CD4-positive, alpha-beta T cell treated with Interleukin-17A for 4 hours (primary cell): ENCODE measurements around the gene USP16.

Experiments
- DNase-seq: peaks from one replicate; pipeline ENCODE4 v3.0.0-alpha.2; 2020; ENCODE audit warnings: mixed read lengths

The USP16 gene

GRCh38 chr21:29084372-29084771 lies 59.9 kb downstream of the USP16 start:
- DNase-seq, result no peak

- no peak for DNase-seq
Measured at GRCh38 chr21:29085106-29085752, 60.8 kb downstream of the USP16 start.

- no peak for DNase-seq
Measured at GRCh38 chr21:29091033-29091432, 66.6 kb downstream of the USP16 start.

DNA sequence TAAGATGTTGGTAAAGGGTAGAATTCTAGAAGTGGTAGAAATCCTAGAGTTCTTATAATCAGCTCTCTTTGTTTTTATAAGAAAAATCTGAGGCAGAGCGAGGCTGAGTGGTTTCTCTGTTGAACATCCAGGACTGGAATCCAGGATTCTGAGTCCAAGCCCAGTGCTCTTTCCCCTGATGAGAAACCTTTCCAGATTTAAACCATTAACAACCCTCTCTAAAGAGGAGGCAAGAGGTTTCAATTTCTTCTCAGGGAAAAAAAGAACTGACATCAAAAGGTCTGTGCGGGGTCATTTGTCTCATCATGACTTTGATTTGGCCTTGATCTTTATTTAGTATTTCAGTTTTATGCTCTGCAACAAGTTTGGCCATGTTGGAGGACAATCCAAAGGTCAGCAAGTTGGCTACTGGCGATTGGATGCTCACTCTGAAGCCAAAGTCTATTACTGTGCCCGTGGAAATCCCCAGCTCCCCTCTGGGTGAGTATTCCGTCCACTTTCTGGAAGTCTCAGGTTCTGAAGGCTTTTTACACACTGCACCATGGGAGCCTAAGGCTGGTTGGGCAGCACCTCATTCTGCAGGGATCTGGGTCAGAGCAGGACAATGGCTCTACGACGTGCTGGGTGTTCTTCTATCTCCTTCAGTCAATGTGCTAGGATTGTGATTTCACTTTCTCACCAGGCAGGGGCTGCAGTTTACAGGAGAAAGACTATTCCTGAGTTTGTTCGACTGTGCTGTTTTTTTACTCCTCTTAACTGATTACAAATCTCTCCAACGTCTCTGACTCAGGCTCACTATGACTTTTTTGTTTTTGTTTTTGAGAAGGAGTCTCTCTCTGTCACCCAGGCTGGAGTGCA lies 67.9 kb downstream of the USP16 start:
- DNase-seq, result no peak

DNA sequence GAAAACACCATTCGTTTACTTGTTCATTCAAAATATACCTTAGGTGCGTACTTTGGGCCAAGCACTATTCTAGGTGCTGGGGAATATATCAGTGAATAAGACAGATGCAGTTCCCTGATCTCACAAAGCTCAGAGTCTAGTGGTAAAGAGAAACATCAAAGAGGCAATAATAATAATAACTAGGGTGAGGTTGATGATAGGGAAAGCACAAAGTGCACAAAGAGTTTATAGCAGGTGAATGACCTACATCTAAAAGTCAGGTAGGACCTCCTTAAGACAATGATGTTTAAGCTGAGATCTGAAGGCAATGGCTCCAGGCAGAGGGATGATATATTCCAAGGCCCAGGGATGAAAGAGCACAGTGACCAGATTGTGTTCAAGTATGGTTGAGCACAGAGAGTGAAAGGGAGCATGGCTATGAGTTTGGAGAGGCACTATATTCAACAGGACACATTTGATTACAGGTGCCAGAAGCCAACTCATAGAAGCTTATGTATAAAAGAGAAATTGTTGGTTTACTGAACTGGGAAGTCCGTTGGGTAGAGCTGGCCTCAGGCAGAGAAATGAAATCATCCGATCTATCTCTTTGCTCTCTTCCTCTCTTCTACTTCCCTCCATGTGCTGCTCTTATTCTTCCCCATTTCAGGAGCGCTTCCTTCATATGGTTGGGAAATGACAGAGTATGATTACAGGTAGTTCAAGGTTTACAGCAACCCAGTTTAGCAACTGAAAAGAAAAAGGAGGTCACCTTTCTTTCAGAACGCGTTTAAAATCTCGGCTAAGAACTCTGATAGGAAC lies 71.9 kb downstream of the USP16 start:
- DNase-seq, result no peak

DNA sequence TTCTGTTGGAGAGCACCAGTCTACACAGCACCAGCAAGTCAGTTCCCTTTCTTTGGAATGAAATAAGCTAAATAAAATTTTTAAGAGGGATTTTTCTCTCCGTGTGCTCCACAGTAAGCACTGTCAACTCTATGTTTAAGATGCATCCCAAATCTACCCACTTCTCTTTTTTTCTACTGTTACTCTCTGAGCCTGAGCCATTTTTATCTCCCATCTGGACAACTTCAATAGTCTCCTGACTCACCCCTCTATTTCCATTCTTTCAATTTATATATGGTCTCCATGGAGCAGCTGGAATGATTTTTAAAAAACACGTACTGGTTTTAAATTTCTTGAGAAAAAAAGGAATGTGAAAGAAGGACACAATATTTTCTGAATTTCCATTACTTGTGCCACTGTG lies 73.7 kb downstream of the USP16 start:
- DNase-seq, result no peak

DNA sequence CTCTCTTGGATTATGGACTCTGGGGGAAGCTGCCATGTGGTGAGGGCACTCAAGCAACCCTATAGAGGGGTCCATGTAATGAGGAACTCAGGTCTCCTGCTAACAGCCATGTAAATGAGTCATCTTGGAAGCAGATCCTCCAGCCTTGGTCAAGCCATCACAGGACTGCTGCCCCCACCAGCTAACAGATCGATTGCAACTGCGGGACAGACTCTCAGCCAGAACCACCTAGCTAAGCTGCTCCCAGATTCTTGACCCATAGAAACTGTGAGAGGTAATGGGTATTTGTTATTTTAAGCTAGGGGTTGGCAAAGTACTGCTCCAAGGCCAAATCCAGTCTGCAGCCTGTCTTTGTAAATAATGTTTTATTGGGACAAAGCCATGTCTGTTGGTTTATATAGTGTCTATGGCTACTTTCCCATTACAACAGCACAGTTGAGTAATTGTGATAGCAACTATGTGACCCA lies 78.4 kb downstream of the USP16 start:
- no peak for DNase-seq
